NCI-H446 (cell line): ENCODE measurements around the gene PDAP1.
"Not testable (repeated sequence)": the region's sequence is repeated elsewhere in the genome, so short reads cannot be mapped to it uniquely, and the experiment has no call there.

Experiments used
- DNase-seq, 2 experiments: peaks; one replicate each; lab custom pipeline; 2025; lab: John Stamatoyannopoulos, UW

Gene PDAP1

GRCh38 chr7:99396418-99397296 lies 11.7 kb downstream of the PDAP1 start:
- no peak for DNase-seq

GRCh38 chr7:99395616-99396327 lies 12.6 kb downstream of the PDAP1 start:
- DNase-seq, result no peak

- no peak for DNase-seq
Measured at GRCh38 chr7:99394188-99394502, 14.3 kb downstream of the PDAP1 start.

GRCh38 chr7:99393355-99394187 lies 14.8 kb downstream of the PDAP1 start:
- no peak for DNase-seq

GRCh38 chr7:99392659-99393354 lies 15.6 kb downstream of the PDAP1 start:
- DNase-seq, result peak in 1 of 2 experiments; percentile 30

- DNase-seq, result no peak
Measured at GRCh38 chr7:99392046-99392445, 16.4 kb downstream of the PDAP1 start.

- DNase-seq, result no peak
Measured at GRCh38 chr7:99390941-99391602, 17.3 kb downstream of the PDAP1 start.

GRCh38 chr7:99389772-99390171 lies 18.6 kb downstream of the PDAP1 start:
- DNase-seq, result no peak

- DNase-seq, result no peak
Measured at GRCh38 chr7:99387912-99388311, 20.5 kb downstream of the PDAP1 start.

- not testable (repeated sequence) for DNase-seq
Measured at GRCh38 chr7:99387239-99387635, 21.2 kb downstream of the PDAP1 start.

- DNase-seq, result no peak
Measured at GRCh38 chr7:99386584-99387238, 21.7 kb downstream of the PDAP1 start.

GRCh38 chr7:99385564-99385963 lies 22.8 kb downstream of the PDAP1 start:
- DNase-seq, result no peak

GRCh38 chr7:99384523-99384922 lies 23.9 kb downstream of the PDAP1 start:
- DNase-seq, result no peak

GRCh38 chr7:99383791-99384370 lies 24.5 kb downstream of the PDAP1 start:
- DNase-seq, result no peak

GRCh38 chr7:99383203-99383602 lies 25.2 kb downstream of the PDAP1 start:
- DNase-seq, result no peak

- no peak for DNase-seq
Measured at GRCh38 chr7:99381664-99382075, 26.7 kb downstream of the PDAP1 start.

GRCh38 chr7:99380823-99381663 lies 27.4 kb downstream of the PDAP1 start:
- no peak for DNase-seq

- DNase-seq, result no peak
Measured at GRCh38 chr7:99380032-99380822, 28.2 kb downstream of the PDAP1 start.

- not testable (repeated sequence) for DNase-seq
Measured at GRCh38 chr7:99379693-99380031, 28.7 kb downstream of the PDAP1 start.
